Activated CD4-positive, alpha-beta T cell treated with anti-CD3 and anti-CD28 coated beads for 48 hours (primary cell): ENCODE measurements around the gene KRT82.
"Not testable (repeated sequence)": the region's sequence is repeated elsewhere in the genome, so short reads cannot be mapped to it uniquely, and the experiment has no call there.

Experiments
- DNase-seq: peaks from one replicate; pipeline ENCODE4 v3.0.0-alpha.2; 2020

KRT82 gene

DNA sequence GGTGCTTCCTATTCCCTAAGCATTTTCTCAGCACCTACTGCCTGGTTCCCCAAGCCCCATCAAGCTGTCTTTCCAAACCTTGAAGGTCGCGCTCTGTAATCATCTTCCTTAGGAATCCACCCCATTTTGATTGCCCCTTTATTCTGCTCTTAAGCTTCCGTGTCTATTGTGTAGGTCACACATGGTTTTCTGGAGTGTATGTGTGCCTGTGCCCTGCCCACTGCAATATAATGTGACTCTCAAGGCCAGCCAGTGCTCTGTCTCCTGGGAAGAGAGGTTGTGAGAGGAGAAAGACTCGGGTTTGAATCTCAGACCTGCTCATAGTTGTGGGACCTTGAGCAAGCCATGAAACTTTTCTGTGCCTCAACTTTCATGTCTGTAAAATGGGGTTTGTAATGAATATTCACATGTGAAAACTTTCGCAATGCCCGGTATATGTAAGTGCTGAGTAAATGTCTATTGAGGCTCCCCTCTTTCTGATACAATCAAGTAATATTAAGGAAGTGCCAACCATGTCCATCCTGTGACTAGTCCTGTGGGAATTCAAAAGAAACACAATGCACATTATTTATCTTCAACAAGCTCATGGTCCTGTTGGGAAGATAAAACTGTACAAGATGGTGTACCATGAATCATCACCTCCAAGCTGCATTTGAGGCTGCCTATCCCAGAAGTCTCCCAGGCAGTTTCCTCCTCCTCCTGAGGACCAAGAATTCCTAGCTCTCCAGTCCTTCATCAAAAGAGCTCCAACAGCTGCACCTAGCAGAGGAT is 28.8 kb upstream of the KRT82 start:
- no peak for DNase-seq

DNA sequence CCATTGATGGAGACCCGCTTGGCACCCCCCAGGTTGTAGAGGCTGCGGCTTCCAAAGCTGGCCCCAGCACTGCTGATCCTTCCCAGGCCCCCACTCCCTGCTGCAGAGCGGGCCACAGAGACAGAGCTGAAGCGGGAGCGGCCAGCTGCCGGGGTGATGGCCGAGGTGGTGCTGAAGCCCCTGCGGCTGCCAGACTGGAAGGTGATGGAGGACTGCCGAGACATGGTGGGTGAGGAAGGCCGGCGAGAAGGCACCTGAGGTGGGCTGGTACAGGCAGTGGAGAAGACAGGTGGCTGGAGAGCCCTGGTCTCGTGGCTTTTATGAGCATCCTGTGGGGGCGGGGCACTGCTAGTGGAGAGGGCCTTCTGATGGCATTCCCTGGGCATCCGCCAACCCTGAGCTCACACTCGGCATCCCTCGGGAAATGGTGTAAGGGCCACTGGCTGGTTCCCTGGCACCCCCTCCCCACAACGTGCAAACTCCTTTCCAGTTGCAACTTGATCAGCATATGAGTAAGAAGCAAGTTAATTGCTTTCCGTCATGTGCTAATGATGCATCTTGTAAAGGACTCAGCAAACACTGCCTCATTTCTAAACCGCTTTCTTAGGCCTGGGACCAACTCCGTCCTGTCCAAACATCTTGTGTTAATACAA is 28.1 kb upstream of the KRT82 start, which contains the start of gene KRT75:
Gene KRT75 (minus strand): TSS at position 291 of the 653 bp plus-strand sequence. CDS start 67 bp downstream, at position 224.
- DNase-seq = no peak

DNA sequence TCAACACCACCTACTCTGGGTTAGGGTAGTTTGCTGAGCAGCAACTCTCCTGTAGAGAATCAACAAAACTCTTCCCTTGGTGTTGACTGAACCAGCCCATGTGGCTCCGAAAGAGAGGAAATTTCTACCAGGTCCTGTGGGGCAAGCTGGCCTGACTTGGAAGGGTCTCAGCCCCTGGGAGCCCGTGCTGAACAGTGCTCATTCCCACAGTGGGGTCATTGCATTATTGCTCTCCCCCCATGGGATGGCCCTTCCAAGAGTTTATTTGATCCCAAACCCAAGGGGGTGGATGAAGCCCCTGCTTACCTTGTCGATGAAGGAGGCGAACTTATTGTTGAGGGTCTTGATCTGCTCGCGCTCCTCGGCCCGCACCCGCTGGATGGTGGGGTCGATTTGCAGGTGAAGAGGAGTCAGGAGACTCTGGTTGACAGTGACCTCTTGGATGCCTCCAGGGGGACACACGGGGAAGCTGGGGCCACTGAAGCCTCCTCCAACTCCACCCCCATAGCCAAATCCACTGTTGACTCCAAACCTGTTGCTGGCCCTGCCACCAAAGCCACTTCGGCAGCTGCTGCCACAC is 27.5 kb upstream of the KRT82 start:
- DNase-seq = no peak

DNA sequence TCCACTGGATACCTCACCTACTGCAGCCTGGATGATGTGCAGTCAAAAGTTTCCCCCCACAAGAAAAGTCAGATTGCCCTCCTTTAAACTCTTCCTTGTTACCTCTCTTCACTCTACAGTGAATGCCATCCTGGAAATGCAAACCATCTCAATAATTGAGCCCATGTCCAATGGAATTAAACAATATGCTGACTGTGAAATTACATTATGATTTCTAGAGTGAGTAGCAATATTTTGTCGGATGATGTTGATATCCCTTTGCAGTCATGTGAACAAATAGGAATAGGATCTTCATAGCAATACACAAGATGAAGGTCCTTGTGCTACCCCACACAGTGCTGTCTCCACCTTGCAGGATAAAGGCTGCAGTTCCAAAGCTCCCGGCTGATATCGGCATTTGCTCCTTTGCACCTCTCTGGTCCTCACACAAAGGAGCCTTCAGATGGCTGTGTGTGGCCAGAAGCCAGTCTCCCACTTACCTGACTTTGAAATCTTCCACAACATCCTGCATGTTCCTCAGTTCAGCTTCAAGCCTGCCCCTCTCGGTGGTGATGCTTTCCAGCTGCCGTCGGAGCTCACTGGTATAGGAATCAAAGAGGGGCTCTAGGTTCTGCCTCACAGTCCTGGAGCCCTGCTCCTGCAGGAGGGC is 26.5 kb upstream of the KRT82 start:
- DNase-seq = no peak

DNA sequence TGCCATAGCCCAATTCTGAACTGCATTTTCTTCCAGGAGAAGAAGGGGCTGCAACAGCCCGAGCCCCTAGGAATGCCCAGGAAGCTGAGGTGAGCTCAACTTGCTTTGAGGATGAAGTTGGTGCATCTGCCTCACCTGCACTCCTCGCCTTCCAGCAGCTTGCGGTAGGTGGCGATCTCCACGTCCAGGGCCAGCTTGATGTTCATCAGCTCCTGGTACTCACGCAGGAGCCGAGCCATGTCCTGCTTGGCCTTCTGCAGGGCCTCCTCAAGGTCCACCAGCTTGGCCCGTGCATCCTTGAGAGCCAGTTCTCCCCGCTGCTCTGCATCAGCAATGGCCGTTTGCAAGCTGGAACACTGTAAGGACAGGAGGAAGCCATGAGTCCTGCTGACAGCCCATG is 22.0 kb upstream of the KRT82 start:
- peak; percentile 7 for DNase-seq

DNA sequence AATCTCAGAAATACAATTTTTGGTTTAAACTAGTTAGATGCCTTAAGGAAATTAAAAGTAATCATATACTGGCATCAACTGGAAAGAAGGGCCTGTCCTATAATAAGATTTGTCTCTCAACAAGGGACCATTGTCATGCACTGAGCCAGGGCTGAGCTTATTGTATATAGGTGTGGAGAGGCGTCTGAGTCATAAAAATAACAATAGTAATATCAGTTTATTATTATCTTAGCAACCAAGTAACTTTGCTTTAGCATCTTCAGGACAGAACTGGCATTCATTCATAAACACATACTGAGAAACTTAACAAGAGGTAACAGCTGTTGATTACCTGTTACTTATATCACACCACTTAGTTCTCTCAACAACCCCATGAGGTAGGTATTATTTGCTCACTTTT is 20.9 kb upstream of the KRT82 start:
- no peak for DNase-seq

DNA sequence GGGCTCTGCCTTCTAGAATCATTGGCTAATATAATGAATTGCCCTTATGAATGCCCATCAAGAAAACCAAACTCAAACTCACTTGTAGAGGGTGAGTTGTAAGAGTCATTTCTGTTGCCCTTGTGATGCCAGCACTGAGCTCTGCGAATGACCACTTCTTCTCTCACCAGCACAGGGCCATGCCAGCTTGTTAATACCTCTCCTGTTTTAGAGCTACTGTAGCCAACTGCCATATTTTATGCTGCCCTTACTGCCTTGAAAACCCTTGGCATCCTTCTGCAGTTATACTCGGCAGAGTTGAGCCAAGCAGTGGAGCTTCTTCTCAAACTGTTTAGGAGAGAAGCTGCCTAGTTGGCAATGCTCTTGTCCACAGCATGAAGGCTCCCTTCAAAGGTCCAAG is 19.9 kb upstream of the KRT82 start:
- DNase-seq = no peak

DNA sequence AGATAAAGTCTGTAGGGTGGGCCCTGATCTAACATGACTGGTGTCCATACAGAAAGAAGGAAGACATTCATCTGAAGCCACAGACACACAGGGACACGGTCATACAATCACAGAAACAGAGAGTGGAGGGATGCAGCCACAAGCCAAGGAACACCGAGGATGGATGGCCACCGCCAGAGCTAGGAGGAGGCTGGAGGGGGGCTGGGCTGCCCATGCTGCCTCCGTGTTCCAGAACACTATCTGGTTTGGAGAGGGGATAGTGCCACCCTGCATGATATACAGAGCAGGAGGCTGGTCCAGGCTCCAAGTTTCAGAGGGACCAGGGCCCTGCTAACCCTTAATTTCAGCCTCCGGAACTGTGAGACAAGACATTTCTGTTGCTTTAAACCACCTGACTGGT is 19.3 kb upstream of the KRT82 start:
- DNase-seq = no peak

DNA sequence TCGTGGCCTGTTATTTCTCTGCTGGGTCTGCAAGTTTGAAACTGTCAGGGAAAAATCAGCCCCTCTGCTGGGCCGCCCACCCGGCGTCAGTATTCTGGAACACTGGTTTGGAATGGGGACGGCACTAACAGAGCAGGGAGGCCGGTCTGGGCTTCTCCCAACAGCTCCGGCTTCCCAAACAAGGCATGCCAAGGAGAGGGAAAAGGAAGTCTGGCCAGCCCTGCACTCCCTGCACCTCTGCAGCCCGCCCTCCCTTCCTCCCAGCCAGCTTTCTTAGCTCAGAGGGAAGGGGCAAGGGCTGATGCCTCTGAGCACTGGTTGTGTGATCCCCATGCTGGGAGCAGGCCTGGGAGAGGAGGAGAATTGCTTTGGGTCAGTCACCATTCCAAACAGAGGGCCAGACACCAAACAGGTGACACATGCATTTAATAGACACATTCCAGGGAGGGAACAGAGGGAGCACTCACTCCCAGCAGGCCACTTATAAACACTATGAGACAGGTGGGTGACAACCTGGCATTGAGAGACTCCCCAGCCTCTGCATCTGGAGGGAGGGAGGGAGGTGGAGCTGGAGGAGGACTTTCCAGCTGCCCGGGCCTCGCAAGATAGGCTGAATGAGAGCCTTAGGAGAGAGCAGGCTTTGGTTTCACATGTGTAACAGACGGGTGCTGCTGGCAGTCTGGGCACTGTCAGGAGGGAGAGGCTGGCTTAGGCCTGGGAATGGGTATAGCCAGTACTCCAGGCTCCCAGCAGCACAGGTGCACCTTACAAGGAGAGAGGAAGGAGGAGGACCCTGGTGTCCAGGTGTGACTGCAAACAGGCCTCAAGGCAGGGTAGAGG is 17.7 kb upstream of the KRT82 start:
- no peak for DNase-seq

DNA sequence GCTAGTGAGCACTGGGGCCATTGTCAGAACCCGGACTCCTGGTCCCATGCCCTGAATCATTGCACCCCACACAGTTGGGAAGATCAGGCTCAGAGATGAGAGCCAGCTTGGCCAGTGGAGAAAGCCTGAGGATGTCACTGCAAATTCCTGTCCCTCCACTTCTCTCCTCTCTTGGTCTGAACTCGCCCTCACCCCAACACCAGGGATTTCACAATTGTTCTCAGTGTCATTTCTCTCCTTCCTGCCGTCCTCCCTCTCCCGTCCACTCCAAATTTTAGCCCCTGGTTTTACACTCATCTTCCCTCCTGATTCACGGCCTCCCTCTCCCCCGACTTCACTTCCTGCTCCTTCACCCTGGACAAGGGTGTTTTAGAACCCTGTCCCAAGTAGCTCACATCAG is 16.9 kb upstream of the KRT82 start:
- no peak for DNase-seq

DNA sequence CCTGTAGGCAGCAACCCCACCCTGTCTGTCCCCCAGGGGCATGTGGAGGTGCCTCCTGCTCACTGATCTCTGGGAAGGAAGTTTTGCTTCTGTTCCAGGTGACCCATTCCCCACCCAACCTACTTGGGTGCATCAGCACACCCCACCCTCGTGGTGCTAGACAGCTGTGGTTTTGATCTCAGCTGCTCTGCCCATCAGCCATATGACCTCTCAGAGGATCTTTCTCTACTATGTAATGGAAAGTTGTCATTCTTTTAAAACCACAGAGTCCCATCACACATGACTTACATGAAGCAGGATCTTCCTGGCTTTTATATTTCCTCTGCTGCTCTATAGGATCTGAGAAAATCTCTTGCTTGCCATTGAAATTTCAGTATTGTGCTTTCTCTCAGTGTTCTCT is 13.5 kb upstream of the KRT82 start:
- no peak for DNase-seq

DNA sequence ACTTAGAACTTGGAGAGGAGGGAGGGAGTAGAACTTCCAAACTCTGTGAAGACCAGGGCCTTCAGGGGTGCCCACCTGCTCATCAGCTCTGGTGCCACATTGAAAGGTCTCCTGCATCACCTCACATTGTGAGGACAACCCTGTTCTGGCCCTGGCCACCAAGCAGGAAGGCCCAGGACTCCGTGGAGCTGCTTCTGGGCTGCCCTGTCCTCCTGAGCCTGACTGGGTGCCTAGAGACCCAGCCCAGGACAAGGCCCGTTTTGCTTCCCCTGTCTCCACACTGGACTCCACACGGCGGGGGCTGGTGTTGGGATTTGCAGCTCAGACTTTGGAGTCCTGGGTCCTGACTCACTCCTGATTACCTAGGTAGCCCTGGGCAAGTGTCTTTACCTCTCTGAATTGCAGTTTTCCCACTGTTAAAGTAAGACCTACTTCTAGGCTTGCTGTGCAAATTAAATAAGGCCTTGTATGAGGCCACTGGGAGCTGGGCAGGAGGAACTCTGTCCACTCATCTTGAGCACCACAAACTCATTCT is 12.5 kb upstream of the KRT82 start:
- no peak for DNase-seq

DNA sequence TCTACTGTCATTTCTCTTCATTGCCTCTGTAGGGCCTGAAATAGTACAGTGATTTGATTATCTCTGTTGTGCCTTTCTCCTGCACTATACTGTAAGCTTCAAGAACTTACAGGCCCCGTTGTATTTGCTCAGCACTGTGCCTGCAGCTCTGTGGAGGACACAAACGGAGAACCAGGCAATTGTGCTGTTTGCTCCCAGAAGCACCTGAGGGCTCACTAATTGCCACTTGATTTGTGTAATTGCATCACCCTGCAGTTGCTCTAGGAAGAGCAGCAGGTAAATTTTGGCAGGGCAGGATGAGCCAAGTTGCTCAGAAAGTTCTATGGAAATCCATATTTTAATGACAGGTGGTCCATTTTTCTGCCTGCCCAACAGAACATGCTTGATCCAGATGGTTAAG is 11.6 kb upstream of the KRT82 start:
- no peak for DNase-seq

DNA sequence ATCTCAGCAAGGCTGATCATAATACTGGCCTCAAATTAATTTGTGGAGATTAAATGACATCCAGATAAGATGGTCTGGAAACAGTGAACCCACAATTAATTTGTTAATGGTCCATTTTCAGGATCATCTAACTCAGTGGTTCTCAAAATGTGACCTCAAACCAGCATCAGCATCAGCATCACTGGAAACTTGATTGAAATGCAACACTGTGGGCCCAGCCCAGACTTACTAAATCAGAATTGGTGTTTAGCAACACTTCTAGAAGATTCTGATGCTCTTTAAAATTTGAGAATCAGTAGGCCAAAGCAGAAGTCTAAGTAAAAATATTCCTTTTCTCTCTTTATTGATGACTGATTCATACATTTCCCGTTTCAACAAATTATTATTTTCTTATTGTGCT is 10.7 kb upstream of the KRT82 start:
- no peak for DNase-seq

DNA sequence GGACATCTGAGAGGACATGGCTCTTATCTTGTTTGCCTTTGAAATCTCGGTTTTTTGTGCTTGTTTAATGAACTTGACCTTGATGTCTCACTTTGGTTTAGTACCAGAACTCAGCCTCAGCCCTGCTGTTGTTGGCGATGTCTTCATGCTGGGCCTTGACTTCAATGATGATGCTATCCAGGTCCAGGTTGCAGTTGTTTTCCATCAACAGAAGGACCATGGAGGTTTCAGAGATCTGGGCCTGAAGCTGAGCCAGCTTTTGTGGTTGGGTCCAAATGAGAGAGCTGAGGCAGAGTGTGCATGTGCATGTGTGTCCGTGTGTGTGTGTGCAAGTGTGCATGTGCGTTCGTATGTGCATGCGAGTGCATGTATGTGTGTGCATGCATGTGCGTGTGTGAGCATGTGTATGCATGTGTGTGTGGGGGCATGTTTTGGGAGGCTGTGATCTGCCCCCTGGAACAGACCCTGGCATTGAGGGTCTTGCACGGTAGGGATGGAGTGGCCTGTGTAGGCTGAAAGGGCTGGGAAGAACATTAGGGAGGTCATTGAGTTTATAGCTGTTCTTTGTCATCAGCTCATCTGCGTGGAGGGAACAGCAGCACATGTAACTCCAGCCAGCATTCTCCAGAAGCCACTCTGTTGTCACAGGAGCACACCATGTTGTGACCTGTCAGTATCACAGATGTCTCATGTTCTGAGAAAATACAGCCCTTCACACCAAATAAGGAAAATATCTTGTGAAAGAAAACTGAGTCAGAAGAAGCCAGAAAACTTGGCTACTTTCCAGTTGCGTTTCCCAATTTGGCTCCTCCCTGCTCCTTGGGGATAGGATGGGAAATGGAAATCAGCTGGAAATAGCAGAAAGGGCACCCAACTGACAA is 10.0 kb upstream of the KRT82 start:
- DNase-seq = no peak

DNA sequence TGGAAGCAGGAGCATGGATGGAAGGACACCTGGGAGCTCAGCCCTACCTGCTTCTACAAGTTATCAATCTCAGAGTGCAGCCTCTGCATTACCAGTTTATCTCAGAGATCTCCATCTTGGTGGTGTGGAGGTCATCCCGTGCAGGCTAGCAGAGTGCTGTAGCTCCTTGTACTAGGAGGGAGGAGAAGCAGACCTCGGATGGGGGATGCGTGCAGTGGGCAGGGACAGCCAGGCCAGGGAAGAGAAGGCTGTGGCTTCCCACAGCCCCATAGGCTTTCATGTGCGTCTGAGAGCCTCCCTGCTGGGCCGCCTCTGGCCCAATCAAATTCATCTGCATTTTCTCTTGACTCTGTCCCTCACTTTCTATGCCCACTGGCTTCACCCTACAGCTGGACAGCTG is 8.8 kb upstream of the KRT82 start:
- no peak for DNase-seq

DNA sequence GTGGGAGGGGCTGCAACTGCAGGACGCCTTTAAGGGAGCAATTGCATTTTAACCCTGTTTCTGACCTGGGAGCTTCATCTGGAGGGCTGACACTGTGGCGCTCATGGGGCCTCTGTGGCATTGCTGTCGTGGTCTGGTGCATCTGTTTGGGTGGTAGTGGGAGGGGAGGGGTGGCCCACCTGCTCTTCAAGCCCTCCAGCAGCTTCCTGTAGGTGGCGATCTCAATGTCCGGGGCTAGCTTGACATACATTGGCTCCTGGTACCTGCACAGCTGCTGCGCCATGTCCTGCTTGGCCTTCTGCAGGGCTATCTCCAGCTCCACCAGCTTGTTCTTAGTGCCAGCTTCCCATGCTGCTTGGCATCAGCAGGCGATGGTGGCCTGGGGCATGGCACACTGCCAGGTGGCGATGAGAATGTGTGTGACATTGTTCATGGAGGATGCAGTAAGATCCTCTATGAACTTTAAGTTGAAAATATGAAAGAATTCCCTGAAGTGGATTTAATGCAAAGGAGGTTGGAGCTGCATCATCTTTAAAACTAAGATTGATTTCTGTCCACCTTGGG is 7.7 kb upstream of the KRT82 start:
- DNase-seq = no peak

DNA sequence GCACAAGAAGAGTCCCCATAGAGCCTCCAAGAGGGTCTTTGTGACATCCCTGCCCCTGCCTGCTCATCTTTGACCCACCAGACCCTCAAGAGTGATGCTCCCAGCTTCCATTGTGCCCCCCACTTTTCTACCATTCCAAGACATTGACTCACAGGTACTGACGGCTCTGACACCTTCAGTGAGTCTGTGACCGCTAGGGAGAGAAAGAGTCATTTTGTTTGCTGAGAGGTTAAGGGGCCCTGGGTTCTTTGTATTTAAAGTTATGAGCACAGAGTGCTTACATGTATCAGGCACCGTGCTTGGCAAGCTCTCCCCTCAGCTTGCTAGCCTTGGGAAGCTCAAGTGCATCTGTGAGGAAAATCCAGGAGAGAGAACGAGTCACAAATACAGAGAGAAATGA is 7.1 kb upstream of the KRT82 start:
- DNase-seq = no peak

DNA sequence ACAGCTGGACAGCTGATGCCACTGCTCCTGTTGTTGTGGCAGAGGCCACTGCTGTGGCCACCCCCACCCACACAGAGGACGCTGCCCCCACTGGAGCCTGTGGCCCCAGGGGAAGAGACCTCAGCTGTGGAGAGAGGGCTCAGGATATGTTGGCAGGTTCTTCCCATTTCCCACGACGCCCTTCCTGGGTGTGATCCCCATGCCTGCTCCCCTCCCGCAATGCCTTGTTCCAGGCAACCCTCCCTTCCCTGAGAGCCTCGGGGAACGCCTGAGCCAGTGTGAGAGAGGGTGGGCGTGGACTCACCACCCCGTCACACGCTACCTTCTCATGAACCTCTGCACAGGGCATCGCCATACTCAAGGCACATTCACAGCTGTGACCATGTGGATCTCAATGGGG is 5.7 kb upstream of the KRT82 start:
- no peak for DNase-seq

DNA sequence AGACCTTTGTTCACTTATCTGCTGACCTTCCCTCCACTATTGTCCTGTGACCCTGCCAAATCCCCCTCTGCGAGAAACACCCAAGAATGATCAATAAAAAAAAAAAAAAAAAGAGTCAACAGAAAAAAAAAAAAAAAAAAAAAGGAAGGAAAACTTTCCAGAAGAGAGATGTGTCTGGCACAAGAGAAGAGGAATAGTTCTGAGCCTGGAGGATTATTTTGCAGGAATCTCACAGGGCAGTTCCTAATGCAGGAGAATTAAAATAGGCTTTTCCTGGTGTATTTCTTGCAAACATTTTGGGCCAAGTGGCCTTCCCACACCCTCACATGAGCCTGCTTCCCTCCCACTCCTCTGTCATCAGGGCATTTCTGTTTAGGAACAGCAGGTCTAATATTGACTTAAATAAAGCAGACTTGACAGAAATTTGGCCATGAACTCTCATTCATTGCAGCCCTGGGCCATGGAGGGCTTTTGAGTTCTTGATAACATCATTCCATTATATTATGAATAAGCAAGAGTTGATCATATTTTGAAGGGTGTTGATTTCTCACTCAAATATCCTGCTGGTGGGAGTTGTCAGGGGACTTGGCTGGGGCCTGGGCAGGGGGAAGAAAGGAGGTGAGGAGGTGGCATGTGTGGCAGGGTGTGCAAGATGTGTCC is 4.6 kb upstream of the KRT82 start:
- DNase-seq = not testable (repeated sequence)

DNA sequence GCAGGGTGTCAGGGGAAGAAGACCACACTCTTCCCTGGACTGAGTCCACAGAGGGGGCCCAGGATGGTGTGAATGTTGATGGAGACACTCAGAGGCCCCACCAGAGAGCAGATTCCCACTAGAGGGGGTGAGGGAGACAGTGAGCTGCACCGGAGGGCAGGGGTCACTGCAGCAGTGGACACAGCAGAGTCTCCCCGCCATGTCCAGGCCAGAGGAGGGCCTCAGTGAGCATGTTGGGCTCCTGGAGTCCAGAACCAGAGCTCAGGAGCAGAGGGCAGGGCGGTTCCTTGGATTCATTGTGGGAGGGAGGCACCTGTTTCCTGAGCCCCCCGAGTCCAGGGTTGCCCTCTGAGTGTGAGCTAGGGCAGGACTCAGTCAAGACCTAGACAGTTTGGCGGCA is 1.8 kb upstream of the KRT82 start:
- DNase-seq = no peak
